Smooth muscle cell (in vitro differentiated cells): ENCODE results near the gene ARHGAP24. TPM values are rescaled to one million over a fixed set of nuclear protein-coding genes. Genes with fewer than 3 reads are reported as not detected.
"Not testable (repeated sequence)": the region's sequence is repeated elsewhere in the genome, so short reads cannot be mapped to it uniquely, and the experiment has no call there.

Experiments
- DNase-seq: peaks from one replicate; lab custom pipeline; 2025; ENCODE audit not compliant: unreplicated experiment; lab: John Stamatoyannopoulos, UW
- H2AFZ ChIP-seq: fragments of 200-600 bp; sonication (generic); 2 replicates; pipeline ENCODE4 v1.6.0; 2016; ENCODE audit warnings: antibody characterized with exemption, low read depth, mild to moderate bottlenecking
- H3F3A ChIP-seq: fragments of 200-600 bp; sonication (generic); 2 replicates; pipeline ENCODE4 v1.6.0; 2017; ENCODE audit warnings: antibody characterized with exemption, low read depth
- H3K27ac ChIP-seq: fragments of 200-600 bp; sonication (generic); 2 replicates; pipeline ENCODE4 v1.5.1; 2016; ENCODE audit warnings: low read depth, mild to moderate bottlenecking
- H3K27me3 ChIP-seq: fragments of 200-600 bp; sonication (generic); 2 replicates; pipeline ENCODE4 v1.6.1; 2016; ENCODE audit warnings: low read depth, mild to moderate bottlenecking
- H3K36me3 ChIP-seq: fragments of 200-600 bp; sonication (generic); 2 replicates; pipeline ENCODE4 v1.5.1; 2016; ENCODE audit warnings: low read depth
- H3K4me1 ChIP-seq: fragments of 200-600 bp; sonication (generic); 2 replicates; pipeline ENCODE4 v1.5.1; 2016; ENCODE audit warnings: low read depth
- H3K4me2 ChIP-seq: fragments of 200-600 bp; sonication (generic); 2 replicates; pipeline ENCODE4 v1.6.0; 2016; ENCODE audit warnings: mild to moderate bottlenecking
- H3K4me3 ChIP-seq: fragments of 200-600 bp; sonication (generic); 2 replicates; pipeline ENCODE4 v1.5.1; 2016; ENCODE audit warnings: mild to moderate bottlenecking
- H3K79me2 ChIP-seq: fragments of 200-600 bp; sonication (generic); 2 replicates; pipeline ENCODE4 v1.6.0; 2016; ENCODE audit warnings: low read depth, mild to moderate bottlenecking
- H3K9ac ChIP-seq: fragments of 200-600 bp; sonication (generic); 2 replicates; pipeline ENCODE4 v1.6.0; 2016; ENCODE audit warnings: low read depth
- H3K9me3 ChIP-seq: fragments of 200-600 bp; sonication (generic); replicated peaks from 2 replicates; pipeline ENCODE4 v1.5.1; 2016; ENCODE audit warnings: low read depth
- H4K20me1 ChIP-seq: fragments of 200-600 bp; sonication (generic); 2 replicates; pipeline ENCODE4 v1.6.0; 2016; ENCODE audit warnings: low read depth
- WGBS: methylation state at CpG from one replicate; pipeline ENCODE4 v1.1.7; 2016; ENCODE audit warnings: low lambda C conversion rate; 5-methylcytosine and 5-hydroxymethylcytosine counted together
- polyA plus RNA-seq: library from polyadenylated mRNA; unstranded; fragments of >200 nt; fragmentation: Nextera tagmentation; extraction: Ambion mirVana; gene quantifications from 2 replicates; pipeline ENCODE4 v1.2.1, GENCODE V29; 2016
- total RNA-seq: library from RNA; depleted of rRNA; stranded (reverse); fragments of >200 nt; gene quantifications from 2 replicates; pipeline ENCODE4 v1.2.3, GENCODE V29; 2014
- TF ChIP-seq, protein P1 (sequence below): fragments of 200-600 bp; sonication (generic); IDR thresholded peaks from 2 replicates; pipeline ENCODE4 v1.5.1; 2017; ENCODE audit warnings: borderline replicate concordance, mild to moderate bottlenecking, antibody characterized with exemption; ENCODE audit not compliant: insufficient read depth, poor library complexity, severe bottlenecking

The ARHGAP24 gene
- total and polyA plus RNA-seq, 2 experiments from 2014 or later = 4.9 to 18.2 TPM

GRCh38 chr4:85837439-85837733, 362.4 kb downstream of the ARHGAP24 start:
- Histone ChIP-seq H3K4me1 (no peaks in the 10 kb centered on the region), H3K79me2 (no peaks in the 10 kb centered on the region), H3K27ac (no peak overlapping the region), H3K4me3 (no peak overlapping the region), H3F3A (no peaks in the 10 kb centered on the region), H3K9me3 (no peaks in the 10 kb centered on the region), H2AFZ (no peak overlapping the region), H3K27me3 (no peaks in the 10 kb centered on the region), H3K9ac (no peak overlapping the region), H4K20me1 (peaks cover 6% of the 10 kb centered on the region), H3K4me2 (no peak overlapping the region), H3K36me3 (no peaks in the 10 kb centered on the region)
- no peak for DNase-seq
- TF ChIP-seq, protein P1, sequence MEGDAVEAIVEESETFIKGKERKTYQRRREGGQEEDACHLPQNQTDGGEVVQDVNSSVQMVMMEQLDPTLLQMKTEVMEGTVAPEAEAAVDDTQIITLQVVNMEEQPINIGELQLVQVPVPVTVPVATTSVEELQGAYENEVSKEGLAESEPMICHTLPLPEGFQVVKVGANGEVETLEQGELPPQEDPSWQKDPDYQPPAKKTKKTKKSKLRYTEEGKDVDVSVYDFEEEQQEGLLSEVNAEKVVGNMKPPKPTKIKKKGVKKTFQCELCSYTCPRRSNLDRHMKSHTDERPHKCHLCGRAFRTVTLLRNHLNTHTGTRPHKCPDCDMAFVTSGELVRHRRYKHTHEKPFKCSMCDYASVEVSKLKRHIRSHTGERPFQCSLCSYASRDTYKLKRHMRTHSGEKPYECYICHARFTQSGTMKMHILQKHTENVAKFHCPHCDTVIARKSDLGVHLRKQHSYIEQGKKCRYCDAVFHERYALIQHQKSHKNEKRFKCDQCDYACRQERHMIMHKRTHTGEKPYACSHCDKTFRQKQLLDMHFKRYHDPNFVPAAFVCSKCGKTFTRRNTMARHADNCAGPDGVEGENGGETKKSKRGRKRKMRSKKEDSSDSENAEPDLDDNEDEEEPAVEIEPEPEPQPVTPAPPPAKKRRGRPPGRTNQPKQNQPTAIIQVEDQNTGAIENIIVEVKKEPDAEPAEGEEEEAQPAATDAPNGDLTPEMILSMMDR = no peak
- 90% methylated on average over 4 of the region's 4 CpGs for WGBS

DNA sequence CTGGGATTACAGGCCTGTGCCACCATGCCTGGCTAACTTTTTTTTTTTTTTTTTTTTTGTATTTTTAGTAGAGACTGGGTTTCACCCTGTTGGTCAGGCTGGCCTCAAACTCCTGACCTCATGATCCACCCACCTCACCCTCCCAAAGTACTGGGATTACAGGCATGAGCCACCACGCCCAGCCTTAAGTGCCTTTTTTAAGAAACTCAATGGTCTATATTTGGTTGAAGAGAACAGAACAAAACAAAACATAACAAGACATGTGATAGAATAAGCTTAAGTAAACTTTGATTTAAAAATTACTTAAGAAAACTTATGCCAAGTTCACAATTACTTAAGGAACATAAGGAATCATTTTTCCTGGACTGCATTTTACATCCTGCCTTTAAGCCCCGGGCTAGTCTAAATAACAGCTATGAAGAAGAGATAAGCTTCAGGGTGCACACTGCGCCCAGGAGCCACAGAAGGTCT, 365.1 kb downstream of the ARHGAP24 start:
- 78% methylated on average over 3 of the region's 3 CpGs for WGBS

DNA sequence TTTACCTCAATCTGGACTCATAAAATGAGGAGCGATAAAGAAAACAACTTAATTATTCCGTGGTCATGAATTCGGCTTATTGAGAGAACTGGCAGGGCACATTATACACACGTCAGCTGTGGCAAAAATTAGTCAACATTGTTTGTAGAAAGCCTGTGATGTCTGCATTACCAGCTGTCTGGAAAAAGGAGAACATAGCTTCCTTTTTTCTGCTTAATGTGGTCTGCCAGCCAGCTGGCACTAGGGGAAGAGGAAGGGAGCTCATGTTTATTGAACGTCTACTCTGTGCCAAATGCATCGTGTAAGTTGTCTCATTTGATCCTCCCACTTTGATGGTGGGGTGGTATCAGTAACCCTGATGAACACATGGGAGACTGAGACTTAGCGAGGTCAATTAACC, 367.6 kb downstream of the ARHGAP24 start:
- no peak overlapping the region for H3K9ac ChIP-seq
- H3K4me2 ChIP-seq = no peak overlapping the region
- H3K79me2 ChIP-seq = no peaks in the 10 kb centered on the region
- no peak overlapping the region for H2AFZ ChIP-seq
- no peak overlapping the region for H3K4me3 ChIP-seq
- H3K9me3 ChIP-seq = no peaks in the 10 kb centered on the region
- H3K4me1 ChIP-seq = no peaks in the 10 kb centered on the region
- peaks cover 6% of the 10 kb centered on the region for H4K20me1 ChIP-seq
- no peak for DNase-seq
- H3F3A ChIP-seq = no peaks in the 10 kb centered on the region
- no peaks in the 10 kb centered on the region for H3K27me3 ChIP-seq
- TF ChIP-seq, protein P1 = no peak
- WGBS = 73% methylated on average over 7 of the region's 7 CpGs
- no peak overlapping the region for H3K27ac ChIP-seq
- H3K36me3 ChIP-seq = no peaks in the 10 kb centered on the region

More for the DNA sequence above, 365.1 kb downstream of the ARHGAP24 start:
- H3K9me3 ChIP-seq, H3K27ac ChIP-seq, H3K79me2 ChIP-seq, DNase-seq, H3K4me3 ChIP-seq, H2AFZ ChIP-seq, H3K4me2 ChIP-seq, H3K27me3 ChIP-seq, H3K36me3 ChIP-seq, H3F3A ChIP-seq, H3K4me1 ChIP-seq, H3K9ac ChIP-seq, H4K20me1 ChIP-seq: not testable (repeated sequence)

DNA sequence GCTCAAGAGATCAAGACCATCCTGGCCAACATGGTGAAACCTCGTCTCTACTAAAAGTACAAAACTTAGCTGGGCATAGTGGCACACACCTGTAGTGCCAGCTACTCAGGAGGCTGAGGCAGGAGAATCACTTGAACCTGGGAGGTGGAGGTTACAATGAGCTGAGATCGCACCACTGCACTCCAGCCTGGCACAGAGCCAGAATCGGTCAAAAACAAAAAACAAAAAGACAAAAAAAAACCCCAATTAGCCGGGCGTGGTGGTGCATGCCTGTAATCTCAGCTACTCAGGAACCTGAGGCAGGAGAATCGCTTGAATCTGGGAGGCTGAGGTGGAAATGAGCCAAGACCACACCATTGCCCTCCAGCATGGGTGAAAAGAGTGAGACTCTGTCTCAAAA, 378.8 kb downstream of the ARHGAP24 start:
- H4K20me1 ChIP-seq, H3K4me3 ChIP-seq, H2AFZ ChIP-seq, H3K4me2 ChIP-seq, H3K27me3 ChIP-seq, DNase-seq, H3K27ac ChIP-seq, H3K36me3 ChIP-seq, H3K4me1 ChIP-seq, H3F3A ChIP-seq, H3K9ac ChIP-seq, H3K9me3 ChIP-seq, H3K79me2 ChIP-seq: not testable (repeated sequence)
- WGBS = 94% methylated on average over 6 of the region's 6 CpGs

DNA sequence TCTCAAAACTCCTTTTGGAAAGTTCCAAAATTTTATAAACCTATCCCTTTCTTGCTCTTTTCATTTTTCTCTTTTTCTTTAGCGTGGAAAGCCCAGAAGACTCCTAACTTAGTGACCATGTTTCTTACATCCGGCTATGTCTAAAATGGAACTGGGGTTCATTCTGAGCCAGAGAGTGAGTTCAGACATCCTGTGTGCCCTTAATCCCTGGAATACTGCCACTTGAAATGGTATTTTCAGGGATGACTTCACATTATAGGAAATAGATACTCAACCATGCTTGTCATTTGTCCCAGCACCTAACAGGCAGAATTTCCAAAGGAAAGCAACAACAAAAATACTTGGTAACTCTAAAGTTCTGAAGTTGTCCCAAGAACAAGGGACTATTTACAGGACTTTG, 379.6 kb downstream of the ARHGAP24 start:
- Histone ChIP-seq H3K4me3 (no peak overlapping the region), H2AFZ (no peak overlapping the region), H3K4me1 (no peaks in the 10 kb centered on the region), H3K27me3 (no peaks in the 10 kb centered on the region), H3F3A (no peaks in the 10 kb centered on the region), H3K4me2 (no peak overlapping the region), H4K20me1 (no peaks in the 10 kb centered on the region), H3K79me2 (no peaks in the 10 kb centered on the region), H3K9me3 (no peaks in the 10 kb centered on the region), H3K36me3 (no peaks in the 10 kb centered on the region), H3K9ac (no peak overlapping the region), H3K27ac (no peak overlapping the region)
- 86% methylated on average over 2 of the region's 2 CpGs for WGBS
- DNase-seq = no peak
- TF ChIP-seq, protein P1 = no peak
